Caki2 (cell line): ENCODE measurements around the gene WWOX. TPM values are rescaled to one million over a fixed set of nuclear protein-coding genes. Genes with fewer than 3 reads are reported as not detected.

Source experiments
- DNase-seq: peaks from one replicate; pipeline ENCODE4 v3.0.0-alpha.2; 2015; ENCODE audit warnings: low read depth
- in situ Hi-C: cut with HindIII; loops from 2 replicates; pipeline ENCODE4 v1.10.0; 2016; ENCODE audit warnings: low sequenced_read_pairs, low pct_unique_long_range_greater_than_20kb, mixed read lengths
- total RNA-seq: library from RNA; depleted of rRNA; stranded (reverse); fragments of >200 nt; shearing (Covaris generic); gene quantifications from 2 replicates; pipeline ENCODE4 v1.2.3, GENCODE V29; 2014; ENCODE audit warnings: low replicate concordance

The WWOX gene
- total RNA-seq, 1 experiment from 2014 or later, result 15.1 TPM

- in situ Hi-C loops, result no loop called here
Measured at GRCh38 chr16:78446992-78447563, 347.6 kb downstream of the WWOX start.

GRCh38 chr16:78448658-78449271, 349.3 kb downstream of the WWOX start:
- DNase-seq, result no peak
- in situ Hi-C loops, result no loop called here

More at GRCh38 chr16:78446992-78447563, 347.6 kb downstream of the WWOX start:
- no peak for DNase-seq

- in situ Hi-C loops, result no loop called here
Measured at GRCh38 chr16:78450255-78450654, 350.8 kb downstream of the WWOX start.

GRCh38 chr16:78452025-78452555, 352.6 kb downstream of the WWOX start:
- in situ Hi-C loops, result no loop called here
- DNase-seq, result no peak

More at GRCh38 chr16:78450255-78450654, 350.8 kb downstream of the WWOX start:
- no peak for DNase-seq

- in situ Hi-C loops, result no loop called here
- no peak for DNase-seq
Measured at GRCh38 chr16:78455861-78456260, 356.4 kb downstream of the WWOX start.

GRCh38 chr16:78458588-78458987, 359.1 kb downstream of the WWOX start:
- in situ Hi-C loops, result no loop called here
- no peak for DNase-seq

- DNase-seq, result no peak
- in situ Hi-C loops, result no loop called here
Measured at GRCh38 chr16:78460428-78460827, 361.0 kb downstream of the WWOX start.

GRCh38 chr16:78461087-78461486, 361.6 kb downstream of the WWOX start:
- DNase-seq, result no peak
- in situ Hi-C loops, result no loop called here

- in situ Hi-C loops, result no loop called here
- DNase-seq, result peak; percentile 72
Measured at GRCh38 chr16:78461496-78462287, 362.2 kb downstream of the WWOX start.

- in situ Hi-C loops, result no loop called here
- DNase-seq, result peak; percentile 46
Measured at GRCh38 chr16:78462288-78463208, 363.1 kb downstream of the WWOX start.

GRCh38 chr16:78463591-78463990, 364.1 kb downstream of the WWOX start:
- no peak for DNase-seq
- in situ Hi-C loops, result no loop called here

- no peak for DNase-seq
- in situ Hi-C loops, result no loop called here
Measured at GRCh38 chr16:78464833-78465232, 365.4 kb downstream of the WWOX start.

GRCh38 chr16:78465730-78466129, 366.3 kb downstream of the WWOX start:
- no peak for DNase-seq
- in situ Hi-C loops, result no loop called here

GRCh38 chr16:78469787-78470186, 370.3 kb downstream of the WWOX start:
- no peak for DNase-seq
- in situ Hi-C loops, result no loop called here

- in situ Hi-C loops, result no loop called here
- no peak for DNase-seq
Measured at GRCh38 chr16:78473031-78473699, 373.7 kb downstream of the WWOX start.

GRCh38 chr16:78474762-78475161, 375.3 kb downstream of the WWOX start:
- no peak for DNase-seq
- in situ Hi-C loops, result no loop called here

GRCh38 chr16:78476615-78477014, 377.2 kb downstream of the WWOX start:
- DNase-seq, result no peak
- in situ Hi-C loops, result no loop called here
